Pulmonary artery endothelial cell (primary cell): ENCODE data around the gene GALNTL6. TPM values are rescaled to one million over a fixed set of nuclear protein-coding genes. Genes with fewer than 3 reads are reported as not detected.

ENCODE experiments used
- DNase-seq: peaks from one replicate; pipeline ENCODE4 v3.0.0-alpha.2; 2011; ENCODE audit warnings: low read depth, low spot score
- total RNA-seq: library from RNA; depleted of rRNA; stranded (reverse); fragments of >200 nt; gene quantifications from 2 replicates; pipeline ENCODE4 v1.2.3, GENCODE V29; 2014

Gene GALNTL6
- total RNA-seq, 1 donor from 2014 or later: not detected

DNA sequence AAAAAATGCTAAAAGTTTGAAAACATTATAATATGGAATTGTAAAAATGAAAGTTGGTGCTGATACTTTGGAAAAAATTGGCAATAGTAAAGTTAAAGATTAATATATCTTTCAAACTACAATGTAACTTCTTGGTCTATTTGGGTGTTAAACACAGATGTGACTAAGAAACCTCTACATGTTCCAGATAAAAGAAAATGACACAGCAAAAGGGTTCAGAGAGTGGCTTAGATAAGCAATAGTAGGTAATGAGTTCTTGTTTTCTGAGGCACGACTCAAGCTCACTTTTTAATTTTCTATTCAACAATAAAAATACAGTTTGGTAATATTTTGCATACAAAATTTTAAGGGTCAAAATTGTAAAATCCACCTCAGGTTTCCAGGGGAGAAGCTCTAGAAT is 292.7 kb downstream of the GALNTL6 start:
- no peak for DNase-seq

DNA sequence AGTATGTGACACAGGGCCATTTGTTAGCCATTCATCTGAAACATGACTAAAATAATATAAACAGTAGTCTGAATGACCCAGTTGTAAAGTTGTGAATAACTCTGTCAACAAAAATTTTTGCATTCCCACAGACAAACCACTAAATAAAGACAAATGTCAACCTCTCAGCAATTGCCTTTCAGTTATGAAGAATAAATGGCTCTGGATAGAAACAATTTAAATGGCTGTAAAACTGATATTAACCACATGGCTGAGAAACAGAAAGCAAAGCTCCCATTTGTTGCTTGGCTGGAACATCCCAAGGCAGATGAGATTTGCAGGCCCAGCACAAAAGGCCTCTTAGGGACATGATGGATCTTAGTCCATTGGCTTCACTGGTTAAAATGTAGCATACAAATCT is 296.3 kb downstream of the GALNTL6 start:
- DNase-seq: no peak

DNA sequence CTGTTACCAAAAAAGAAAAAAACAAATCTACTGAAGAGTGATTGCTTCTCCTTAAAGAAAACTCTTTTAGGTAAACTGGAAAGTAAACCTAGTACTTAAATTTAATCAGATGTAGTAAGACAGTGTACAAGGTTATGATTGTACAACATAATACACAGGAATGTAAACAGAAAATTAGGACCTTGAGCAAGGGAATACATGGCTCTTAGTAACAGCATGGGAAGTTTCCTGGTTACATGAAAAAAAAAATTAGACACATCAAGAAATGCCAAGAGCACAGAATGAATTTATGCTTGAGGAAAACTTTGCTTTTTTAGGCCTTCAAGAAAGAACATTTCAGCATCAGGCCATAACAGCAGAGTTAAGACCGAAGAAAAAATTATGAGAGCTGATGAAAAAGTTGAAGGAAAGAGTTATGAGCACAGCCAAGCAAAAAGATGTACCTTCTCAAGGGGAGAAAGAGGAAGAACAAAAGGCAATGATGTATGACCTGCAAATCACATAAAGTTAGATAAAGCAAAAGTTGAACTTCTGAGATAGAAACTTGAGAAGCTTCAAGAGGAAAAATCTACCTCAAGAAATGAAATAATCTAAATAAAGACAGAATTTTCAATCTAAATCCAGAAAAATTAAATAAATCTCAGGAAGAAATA is 311.6 kb downstream of the GALNTL6 start:
- DNase-seq: no peak

DNA sequence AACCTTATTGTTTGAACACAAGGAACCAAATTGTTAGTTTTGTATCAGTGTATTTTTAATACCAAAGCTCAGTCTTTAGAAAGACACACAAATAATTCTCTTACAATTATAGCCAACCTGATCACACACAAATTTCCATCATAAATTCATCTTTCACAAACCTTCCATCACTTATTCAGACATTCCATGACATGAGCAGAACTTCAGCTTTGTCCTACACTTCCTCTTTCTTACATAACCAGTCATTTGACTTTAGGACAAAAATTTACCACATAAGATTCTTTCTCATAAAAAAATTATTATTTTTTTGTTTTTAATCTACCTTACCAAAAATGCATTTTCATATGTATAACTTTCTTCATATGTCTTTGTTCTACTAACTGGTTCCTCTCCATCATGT is 312.2 kb downstream of the GALNTL6 start:
- DNase-seq: no peak

DNA sequence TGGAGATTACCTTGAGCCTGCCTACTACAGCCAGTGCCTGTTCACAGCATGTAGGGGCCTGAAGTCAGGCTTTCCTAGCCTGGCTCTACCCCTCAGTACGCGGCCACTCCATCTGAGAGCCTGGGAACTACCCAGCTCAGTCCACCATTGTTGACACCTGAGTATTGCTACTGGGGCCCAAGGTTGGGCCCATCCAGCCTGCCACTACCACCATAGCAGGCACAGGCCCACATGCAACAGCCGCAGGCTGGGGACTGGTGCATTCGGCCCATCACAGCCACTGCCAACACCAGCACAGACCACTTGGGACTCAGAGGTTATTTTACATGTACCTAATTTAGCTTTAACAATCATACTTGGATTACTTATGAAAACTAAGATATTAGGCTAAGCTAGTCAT is 314.0 kb downstream of the GALNTL6 start:
- DNase-seq: no peak

DNA sequence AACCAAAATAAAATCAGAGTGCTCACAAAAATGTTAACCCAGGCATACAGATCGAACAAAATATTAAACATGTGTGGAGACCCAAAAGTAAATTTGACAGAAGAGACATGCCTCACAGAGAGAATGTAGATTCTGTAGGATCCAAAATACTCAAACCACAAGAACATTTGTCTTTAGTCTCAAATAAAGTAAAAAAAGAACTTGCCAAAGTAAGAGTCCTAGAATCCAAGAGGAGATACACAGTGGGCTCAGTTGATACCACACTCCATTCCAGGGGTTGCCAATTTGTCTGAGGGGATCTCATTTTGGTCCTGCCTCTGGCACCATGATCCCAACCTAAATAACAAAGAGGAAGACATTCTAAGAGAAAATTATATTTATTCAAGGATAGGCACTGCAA is 316.4 kb downstream of the GALNTL6 start:
- DNase-seq: no peak

DNA sequence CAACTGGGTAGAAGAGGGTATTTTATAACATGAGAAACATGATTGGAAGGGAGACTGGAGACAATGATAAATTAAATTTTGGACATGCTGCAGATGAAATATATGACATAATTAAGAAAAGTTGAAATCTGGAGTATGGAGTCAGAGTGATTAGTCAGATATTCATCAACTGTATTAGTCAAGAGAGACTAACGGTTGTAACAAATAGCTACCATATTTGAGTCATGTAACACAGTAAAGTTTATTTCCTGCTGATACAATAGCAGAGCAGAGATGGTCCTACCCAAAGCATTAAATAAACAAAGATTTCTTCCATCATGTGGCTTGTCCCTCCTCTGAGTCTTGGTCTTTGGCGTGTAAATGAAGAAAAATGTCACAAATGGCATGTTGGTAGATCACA is 321.3 kb downstream of the GALNTL6 start:
- no peak for DNase-seq

DNA sequence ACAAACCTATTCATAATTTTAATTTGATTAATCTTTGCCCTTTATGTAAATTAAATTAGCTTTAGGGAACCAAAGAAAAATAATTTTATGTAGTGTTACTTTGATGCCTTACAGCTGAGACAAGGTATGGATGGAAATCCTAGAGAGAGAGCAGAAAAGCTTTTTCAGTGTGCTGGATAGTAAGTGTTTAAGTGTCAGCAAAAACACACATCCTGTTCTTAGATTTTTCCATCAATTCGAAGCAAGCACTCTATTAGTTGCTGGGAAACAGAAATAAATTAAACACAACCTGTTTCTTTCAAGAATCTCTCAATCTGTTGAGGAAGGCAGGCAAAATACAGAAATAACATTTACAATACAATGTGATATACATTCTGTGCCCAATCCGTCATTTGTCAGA is 327.8 kb downstream of the GALNTL6 start:
- no peak for DNase-seq

DNA sequence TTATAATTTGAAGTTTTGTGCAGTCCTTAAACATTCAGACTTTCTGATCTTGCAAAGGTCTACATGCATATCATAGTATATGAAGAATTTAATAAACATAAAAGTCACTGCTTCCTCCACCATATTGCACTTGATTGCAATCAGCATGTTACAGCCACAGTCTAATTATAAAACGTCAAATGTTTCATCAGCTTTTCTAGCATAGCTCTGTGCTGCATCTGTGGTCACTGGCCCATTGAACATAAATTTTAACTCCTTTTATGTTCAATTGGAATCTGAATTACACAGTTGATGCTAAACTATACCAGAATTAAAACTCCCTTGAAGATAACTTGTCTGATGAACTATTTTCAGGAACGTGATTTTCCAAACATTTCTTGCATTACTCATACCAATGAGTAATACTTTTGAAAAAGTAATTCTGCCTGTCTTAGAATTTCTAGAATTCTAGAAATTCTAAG is 329.1 kb downstream of the GALNTL6 start:
- no peak for DNase-seq

DNA sequence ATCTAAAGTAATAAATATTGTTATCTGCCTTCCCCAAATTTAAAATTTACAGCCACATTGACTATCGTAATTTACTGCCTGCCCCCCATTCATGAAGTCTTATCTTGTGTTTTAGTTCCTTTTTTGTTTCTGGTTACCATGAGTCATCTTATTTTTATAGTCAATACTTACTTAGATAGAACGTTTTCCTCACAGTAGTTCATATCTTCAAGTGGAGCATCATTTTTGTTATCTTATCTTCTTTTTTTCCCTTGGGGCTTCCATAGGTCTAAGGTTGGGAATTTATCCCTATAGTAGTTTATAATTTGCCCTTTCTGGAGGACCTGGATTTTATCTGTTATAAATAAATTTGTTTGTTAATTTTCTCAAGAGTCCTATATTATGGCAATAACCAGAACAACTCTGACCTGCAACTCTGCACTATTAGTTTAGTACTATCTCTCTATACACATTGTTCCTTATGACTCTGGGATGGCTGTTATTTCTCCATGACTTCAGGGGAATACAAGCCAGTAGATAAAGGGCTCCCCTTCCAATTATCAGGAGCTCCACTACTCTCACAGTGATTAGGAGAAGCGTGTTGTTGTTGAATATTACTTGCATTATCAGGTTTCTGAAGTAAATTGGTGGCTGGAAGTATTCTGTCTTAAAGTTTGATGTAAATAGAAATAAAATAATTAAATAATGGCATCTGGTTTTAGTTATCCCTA is 330.6 kb downstream of the GALNTL6 start:
- DNase-seq: no peak

DNA sequence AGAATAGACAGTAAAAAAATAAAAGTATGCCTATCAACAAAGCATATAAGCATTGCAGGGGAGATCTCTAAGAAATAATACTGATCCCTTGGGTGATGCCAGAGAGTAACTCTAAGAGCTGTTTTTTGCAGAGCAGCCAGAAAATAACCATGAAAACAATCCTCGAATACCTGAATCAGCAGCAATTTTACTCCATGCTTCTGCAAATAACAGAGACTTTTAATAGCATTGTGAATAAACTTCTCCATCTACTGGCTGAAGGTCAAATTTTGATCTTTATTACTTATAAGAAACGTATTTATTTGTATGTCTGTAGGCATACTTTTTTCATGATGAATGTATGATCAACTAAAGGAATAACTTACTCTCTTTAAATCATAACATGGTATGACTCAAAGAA is 334.5 kb downstream of the GALNTL6 start:
- DNase-seq: no peak

DNA sequence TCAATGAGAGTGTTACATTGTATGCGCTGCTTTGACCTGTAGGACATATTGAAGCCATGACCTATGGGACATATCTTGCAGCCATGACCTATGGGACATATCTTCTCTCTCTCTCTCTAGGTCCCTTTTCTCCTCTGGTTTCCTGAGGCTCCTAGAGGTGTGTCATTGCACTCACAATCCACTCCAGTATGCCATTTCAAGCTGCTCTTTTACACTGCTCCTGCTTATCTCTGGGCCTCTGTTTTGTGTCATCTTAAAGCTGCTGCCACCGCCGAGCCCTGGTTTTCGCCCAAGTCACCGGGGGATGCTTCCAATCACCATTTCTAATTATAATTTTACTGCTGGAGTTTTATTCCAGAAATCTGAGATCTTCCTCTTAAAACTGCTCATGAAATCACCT is 336.1 kb downstream of the GALNTL6 start:
- no peak for DNase-seq

DNA sequence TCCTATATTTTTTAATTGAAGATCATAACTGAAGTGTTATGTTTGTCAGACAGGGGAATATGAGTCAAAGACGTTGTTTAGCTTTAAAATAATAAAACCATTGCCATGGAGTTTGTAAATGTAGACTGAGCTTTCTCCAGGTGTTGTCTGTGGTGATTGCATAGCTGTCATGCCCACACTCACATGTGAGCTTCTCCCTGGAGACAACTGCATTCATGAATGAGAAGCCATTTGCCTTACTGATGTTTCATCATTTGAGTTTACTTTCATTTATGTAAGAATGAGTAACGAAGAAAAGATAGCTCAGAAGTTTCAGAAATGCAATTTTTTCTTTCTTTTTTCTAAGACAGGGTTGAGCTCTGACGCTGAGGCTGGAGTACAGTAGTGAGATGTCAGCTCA is 339.1 kb downstream of the GALNTL6 start:
- no peak for DNase-seq

DNA sequence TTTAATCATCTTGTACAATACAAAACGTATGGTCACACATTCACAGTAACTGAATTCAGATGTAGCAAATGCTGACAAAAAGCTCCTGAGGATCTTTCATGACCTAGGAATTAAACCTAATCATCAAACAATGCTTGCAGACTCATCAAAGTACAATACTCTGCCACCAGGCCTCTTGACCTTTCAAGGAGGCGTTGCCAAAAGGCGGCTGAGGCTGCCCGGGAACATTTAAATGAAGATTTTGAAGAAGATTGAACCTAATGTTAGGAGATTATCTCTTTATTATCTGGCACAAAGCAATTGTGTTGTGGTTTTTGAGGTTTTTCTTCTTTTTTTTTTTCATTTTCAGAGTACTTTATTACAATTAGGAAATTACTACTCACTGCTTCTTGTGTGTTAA is 340.5 kb downstream of the GALNTL6 start:
- DNase-seq: no peak

DNA sequence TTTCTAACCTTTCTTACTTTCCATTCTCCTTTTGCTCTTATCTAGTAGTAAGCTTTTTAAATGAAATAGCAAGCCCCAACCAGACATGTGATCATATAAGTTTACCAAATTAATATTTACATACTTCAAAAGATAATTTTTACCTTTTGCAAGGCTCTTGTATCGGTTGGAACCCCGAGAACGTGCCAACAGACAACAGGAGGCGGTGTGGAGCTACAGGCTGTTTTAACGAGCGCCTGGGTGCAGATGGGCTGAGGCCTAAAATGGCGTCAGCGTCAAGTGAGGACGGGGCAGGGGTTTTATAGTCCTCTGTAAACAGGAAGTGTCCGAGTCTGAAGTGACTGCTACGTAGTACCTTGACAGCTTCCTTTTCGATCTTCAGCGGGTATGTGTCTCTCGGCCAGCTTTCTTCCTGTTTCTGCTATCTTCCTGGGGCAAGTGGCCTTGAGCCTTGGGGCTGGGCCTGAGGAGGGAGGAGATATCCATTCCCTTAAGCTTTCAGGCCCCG is 342.7 kb downstream of the GALNTL6 start:
- no peak for DNase-seq

DNA sequence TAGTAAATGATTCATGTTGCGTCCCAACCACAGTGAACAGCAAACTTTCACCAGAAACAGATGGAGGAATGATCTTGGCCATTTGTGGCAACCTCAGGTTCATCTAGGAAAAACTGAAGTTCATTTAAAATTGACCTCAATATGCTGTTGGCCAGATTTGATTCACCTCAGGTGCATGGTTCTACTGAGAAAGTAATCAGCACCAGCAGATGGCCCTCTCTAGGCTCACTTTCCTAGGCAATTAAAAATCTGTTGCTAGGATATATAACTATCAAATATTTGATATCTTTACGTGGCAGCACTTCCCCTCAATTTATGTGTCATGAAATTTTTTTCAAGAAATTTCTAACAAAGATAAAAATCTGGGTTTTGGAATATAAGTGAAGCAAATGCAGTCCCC is 344.7 kb downstream of the GALNTL6 start:
- no peak for DNase-seq

DNA sequence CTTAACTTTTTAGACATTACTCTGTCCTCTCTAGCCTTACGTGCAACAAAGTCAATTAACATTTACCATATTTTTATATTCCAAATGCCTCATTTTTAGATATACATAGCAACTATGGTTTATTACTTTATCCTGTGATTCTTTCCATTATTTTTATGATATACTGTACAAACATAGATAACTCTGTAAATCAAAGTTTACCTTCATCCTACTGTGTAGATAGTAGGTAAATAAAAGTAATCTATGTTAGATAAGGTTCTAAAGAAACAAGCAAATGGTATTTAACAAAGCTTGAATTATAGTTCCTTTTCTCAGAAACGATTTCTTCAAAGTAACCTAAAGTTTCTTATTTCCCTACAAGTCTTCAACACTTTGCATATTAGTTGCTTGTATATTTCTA is 350.0 kb downstream of the GALNTL6 start:
- DNase-seq: no peak

DNA sequence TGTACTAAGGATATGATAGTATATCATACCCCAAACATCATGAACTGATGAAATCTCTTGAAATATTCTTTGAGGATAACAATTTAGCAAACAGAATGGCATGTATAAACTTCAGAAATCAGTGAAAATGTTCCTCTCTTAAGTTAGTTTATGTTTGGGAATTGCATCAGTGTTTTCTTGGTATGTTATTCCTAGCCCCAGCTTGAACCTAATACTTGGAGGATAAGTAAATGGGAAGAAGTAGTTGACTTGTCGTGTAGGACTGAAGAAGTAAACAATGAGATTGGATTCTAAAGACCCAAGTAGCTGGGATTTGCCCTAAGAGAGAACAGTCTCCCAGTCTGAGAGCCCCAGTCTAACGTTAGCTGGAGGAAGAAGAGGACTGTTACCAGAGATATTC is 355.7 kb downstream of the GALNTL6 start:
- no peak for DNase-seq

DNA sequence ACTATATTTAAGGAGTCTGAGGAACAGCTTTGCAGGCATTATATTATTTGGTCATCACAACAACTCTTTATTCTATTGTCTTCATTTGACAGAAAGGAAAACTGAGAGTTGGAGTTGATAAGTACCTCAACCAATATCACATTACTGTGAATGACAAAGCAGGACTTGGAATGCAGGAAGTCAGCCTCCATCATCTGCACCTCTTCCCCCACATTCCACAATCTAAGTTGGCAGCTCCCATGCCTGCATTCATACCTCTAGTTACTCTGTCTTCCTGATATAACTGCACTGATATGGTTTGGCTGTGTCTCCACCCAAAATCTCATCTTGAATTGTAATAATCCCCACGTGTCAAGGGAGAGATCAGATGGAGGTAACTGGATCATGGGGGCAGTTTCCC is 356.7 kb downstream of the GALNTL6 start:
- DNase-seq: no peak

DNA sequence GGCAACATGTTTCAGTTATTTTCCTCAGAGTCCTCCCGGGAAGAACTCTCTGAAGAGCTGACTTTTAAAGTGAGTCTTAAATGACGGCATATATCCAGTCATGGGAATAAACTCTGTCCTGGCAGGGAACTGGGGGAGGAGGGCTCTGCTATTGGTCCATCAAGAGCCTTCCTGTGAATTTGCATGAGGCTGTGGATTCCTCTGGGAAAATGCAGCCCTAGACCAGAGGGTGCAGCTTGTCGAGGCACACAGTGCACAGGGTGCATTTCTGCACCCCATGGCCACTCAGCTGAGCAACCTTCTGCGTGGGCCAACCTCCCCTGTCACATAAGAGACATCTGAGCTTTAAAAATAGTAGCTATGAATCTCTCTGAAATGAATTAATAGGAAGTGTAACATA is 360.0 kb downstream of the GALNTL6 start:
- DNase-seq: no peak

DNA sequence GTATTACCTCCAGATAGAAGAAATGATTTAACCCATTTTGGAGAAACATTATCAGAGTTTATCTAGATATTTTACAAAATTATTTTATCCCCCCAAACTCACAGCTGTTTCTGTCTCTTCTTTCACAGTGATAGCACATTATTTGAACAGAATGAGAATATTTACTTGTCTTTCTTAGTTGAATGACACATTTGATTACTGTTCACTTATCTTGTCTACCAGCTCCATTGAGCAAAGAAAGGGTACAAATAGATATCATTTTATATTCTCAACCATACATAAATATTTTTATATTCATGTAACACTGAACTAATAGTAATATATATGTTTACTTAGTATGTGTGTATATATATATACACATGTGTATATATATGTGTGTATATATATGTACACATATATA is 364.2 kb downstream of the GALNTL6 start:
- no peak for DNase-seq

DNA sequence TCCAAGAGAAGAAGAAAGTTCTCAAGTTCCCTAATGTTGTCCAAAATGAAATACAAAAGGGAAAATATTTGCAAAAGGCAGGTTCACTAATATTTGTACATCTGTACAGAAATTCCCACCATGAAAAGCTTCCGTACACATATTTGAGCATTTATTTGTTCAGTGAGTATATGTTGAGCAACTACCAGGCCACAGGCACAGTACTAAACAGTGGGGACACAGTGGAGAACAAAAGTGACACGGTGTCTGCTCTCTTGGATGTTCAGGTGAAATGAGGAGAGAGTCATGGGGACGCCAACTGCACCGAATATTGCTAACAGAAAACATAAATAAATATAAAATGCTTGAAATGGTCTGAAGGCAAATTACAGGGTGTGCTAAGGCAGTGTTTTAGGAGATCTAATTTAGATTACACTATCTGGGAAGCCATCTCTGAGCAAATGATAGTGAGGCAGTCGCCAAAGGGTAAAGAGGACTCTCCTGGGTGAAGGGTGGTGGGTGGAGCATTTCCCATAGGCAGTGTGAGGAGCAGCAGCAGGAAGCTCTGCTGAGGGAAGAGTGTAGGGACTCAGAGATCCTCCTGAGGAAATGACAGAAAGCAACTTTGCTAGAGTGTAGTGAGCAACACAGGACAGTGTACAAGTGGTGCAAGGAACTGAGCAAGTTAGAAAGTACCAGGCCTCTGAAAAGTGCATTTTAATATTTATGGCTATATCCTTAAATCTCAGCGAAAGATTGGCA is 375.2 kb downstream of the GALNTL6 start:
- no peak for DNase-seq
